ENCODE measurements around the gene EVC. TPM values are rescaled to one million over a fixed set of nuclear protein-coding genes. Genes with fewer than 3 reads are reported as not detected.

Gene EVC
- polyA plus RNA-seq, 2 donors, result 2.0 to 4.0 TPM

- Histone ChIP-seq H3K27ac (ENCODE audit: low read depth in 2 of 2, low read length in 1 of 2) (no peak overlapping the region), H3K27me3 (ENCODE audit: control insufficient read depth in 1 of 2, insufficient read depth in 2 of 2, low read length in 2 of 2) (no peaks in the 10 kb centered on the region), H3K36me3 (ENCODE audit: control insufficient read depth in 2 of 2, insufficient read depth in 2 of 2, low read length in 1 of 2) (no peaks in the 10 kb centered on the region), H3K4me3 (ENCODE audit: low read depth in 1 of 2, low read length in 2 of 2) (no peak overlapping the region), H3K9me3 (ENCODE audit: control insufficient read depth in 2 of 2, insufficient read depth in 1 of 2, low read depth in 1 of 2, low read length in 1 of 2) (no peaks in the 10 kb centered on the region), H3K4me1 (ENCODE audit: control insufficient read depth in 2 of 2, insufficient read depth in 2 of 2, low read length in 1 of 2) (no peaks in the 10 kb centered on the region)
- 94 to 95% methylated on average over 8 of the region's 8 CpGs for WGBS, 2 donors
Observed at GRCh38 chr4:5787311-5787710, 76.3 kb downstream of the EVC start.

- Histone ChIP-seq H3K27ac (ENCODE audit: low read depth in 2 of 2, low read length in 1 of 2) (no peak overlapping the region), H3K36me3 (ENCODE audit: control insufficient read depth in 2 of 2, insufficient read depth in 2 of 2, low read length in 1 of 2) (no peaks in the 10 kb centered on the region), H3K9me3 (ENCODE audit: control insufficient read depth in 2 of 2, insufficient read depth in 1 of 2, low read depth in 1 of 2, low read length in 1 of 2) (no peaks in the 10 kb centered on the region), H3K27me3 (ENCODE audit: control insufficient read depth in 1 of 2, insufficient read depth in 2 of 2, low read length in 2 of 2) (no peaks in the 10 kb centered on the region), H3K4me3 (ENCODE audit: low read depth in 1 of 2, low read length in 2 of 2) (no peak overlapping the region), H3K4me1 (ENCODE audit: control insufficient read depth in 2 of 2, insufficient read depth in 2 of 2, low read length in 1 of 2) (no peaks in the 10 kb centered on the region)
- WGBS, 2 donors, result 45 to 49% methylated on average over 2 of the region's 2 CpGs
Observed at GRCh38 chr4:5788144-5788543, 77.1 kb downstream of the EVC start.

- Histone ChIP-seq H3K27me3 (ENCODE audit: control insufficient read depth in 1 of 2, insufficient read depth in 2 of 2, low read length in 2 of 2) (no peaks in the 10 kb centered on the region), H3K9me3 (ENCODE audit: control insufficient read depth in 2 of 2, insufficient read depth in 1 of 2, low read depth in 1 of 2, low read length in 1 of 2) (no peaks in the 10 kb centered on the region), H3K27ac (ENCODE audit: low read depth in 2 of 2, low read length in 1 of 2) (no peak overlapping the region), H3K4me1 (ENCODE audit: control insufficient read depth in 2 of 2, insufficient read depth in 2 of 2, low read length in 1 of 2) (no peaks in the 10 kb centered on the region), H3K36me3 (ENCODE audit: control insufficient read depth in 2 of 2, insufficient read depth in 2 of 2, low read length in 1 of 2) (no peaks in the 10 kb centered on the region), H3K4me3 (ENCODE audit: low read depth in 1 of 2, low read length in 2 of 2) (no peak overlapping the region)
- WGBS, 2 donors, result 80 to 82% methylated on average over 5 of the region's 5 CpGs
Observed at GRCh38 chr4:5789141-5789540, 78.1 kb downstream of the EVC start.

GRCh38 chr4:5790546-5790857, 79.5 kb downstream of the EVC start:
- H3K9me3 ChIP-seq (ENCODE audit: control insufficient read depth in 2 of 2, insufficient read depth in 1 of 2, low read depth in 1 of 2, low read length in 1 of 2), result no peaks in the 10 kb centered on the region
- no peak overlapping the region for H3K4me3 ChIP-seq (ENCODE audit: low read depth in 1 of 2, low read length in 2 of 2)
- H3K27me3 ChIP-seq (ENCODE audit: control insufficient read depth in 1 of 2, insufficient read depth in 2 of 2, low read length in 2 of 2), result no peaks in the 10 kb centered on the region
- H3K36me3 ChIP-seq (ENCODE audit: control insufficient read depth in 2 of 2, insufficient read depth in 2 of 2, low read length in 1 of 2), result no peaks in the 10 kb centered on the region
- H3K27ac ChIP-seq (ENCODE audit: low read depth in 2 of 2, low read length in 1 of 2), result no peak overlapping the region
- WGBS, 2 donors, result 34 to 45% methylated on average over 1 of the region's 1 CpG
- no peaks in the 10 kb centered on the region for H3K4me1 ChIP-seq (ENCODE audit: control insufficient read depth in 2 of 2, insufficient read depth in 2 of 2, low read length in 1 of 2)

GRCh38 chr4:5791654-5792053, 80.7 kb downstream of the EVC start:
- Histone ChIP-seq H3K36me3 (ENCODE audit: control insufficient read depth in 2 of 2, insufficient read depth in 2 of 2, low read length in 1 of 2) (peaks cover 0 to 1% of the 10 kb centered on the region in 2 donors), H3K27me3 (ENCODE audit: control insufficient read depth in 1 of 2, insufficient read depth in 2 of 2, low read length in 2 of 2) (no peaks in the 10 kb centered on the region), H3K9me3 (ENCODE audit: control insufficient read depth in 2 of 2, insufficient read depth in 1 of 2, low read depth in 1 of 2, low read length in 1 of 2) (no peaks in the 10 kb centered on the region), H3K4me1 (ENCODE audit: control insufficient read depth in 2 of 2, insufficient read depth in 2 of 2, low read length in 1 of 2) (no peaks in the 10 kb centered on the region), H3K4me3 (ENCODE audit: low read depth in 1 of 2, low read length in 2 of 2) (no peak overlapping the region), H3K27ac (ENCODE audit: low read depth in 2 of 2, low read length in 1 of 2) (no peak overlapping the region)
- WGBS, 2 donors, result 71 to 78% methylated on average over 3 of the region's 3 CpGs

GRCh38 chr4:5793514-5793913, 82.5 kb downstream of the EVC start:
- Histone ChIP-seq H3K9me3 (ENCODE audit: control insufficient read depth in 2 of 2, insufficient read depth in 1 of 2, low read depth in 1 of 2, low read length in 1 of 2) (no peaks in the 10 kb centered on the region), H3K4me1 (ENCODE audit: control insufficient read depth in 2 of 2, insufficient read depth in 2 of 2, low read length in 1 of 2) (no peaks in the 10 kb centered on the region), H3K27ac (ENCODE audit: low read depth in 2 of 2, low read length in 1 of 2) (no peak overlapping the region), H3K27me3 (ENCODE audit: control insufficient read depth in 1 of 2, insufficient read depth in 2 of 2, low read length in 2 of 2) (no peaks in the 10 kb centered on the region), H3K36me3 (ENCODE audit: control insufficient read depth in 2 of 2, insufficient read depth in 2 of 2, low read length in 1 of 2) (peaks cover 4% of the 10 kb centered on the region in 2 donors), H3K4me3 (ENCODE audit: low read depth in 1 of 2, low read length in 2 of 2) (no peak overlapping the region)
- WGBS, 2 donors, result 93% methylated on average over 13 of the region's 13 CpGs

GRCh38 chr4:5795580-5795979, 84.6 kb downstream of the EVC start:
- no peak overlapping the region for H3K4me3 ChIP-seq (ENCODE audit: low read depth in 1 of 2, low read length in 2 of 2)
- H3K36me3 ChIP-seq (ENCODE audit: control insufficient read depth in 2 of 2, insufficient read depth in 2 of 2, low read length in 1 of 2), result peaks cover 4 to 10% of the 10 kb centered on the region in 2 donors
- H3K4me1 ChIP-seq (ENCODE audit: control insufficient read depth in 2 of 2, insufficient read depth in 2 of 2, low read length in 1 of 2), result no peaks in the 10 kb centered on the region
- no peak overlapping the region for H3K27ac ChIP-seq (ENCODE audit: low read depth in 2 of 2, low read length in 1 of 2)
- WGBS, 2 donors, result 93 to 98% methylated on average over 5 of the region's 5 CpGs
- H3K9me3 ChIP-seq (ENCODE audit: control insufficient read depth in 2 of 2, insufficient read depth in 1 of 2, low read depth in 1 of 2, low read length in 1 of 2), result no peaks in the 10 kb centered on the region
- no peaks in the 10 kb centered on the region for H3K27me3 ChIP-seq (ENCODE audit: control insufficient read depth in 1 of 2, insufficient read depth in 2 of 2, low read length in 2 of 2)

- Histone ChIP-seq H3K4me1 (ENCODE audit: control insufficient read depth in 2 of 2, insufficient read depth in 2 of 2, low read length in 1 of 2) (no peaks in the 10 kb centered on the region), H3K27me3 (ENCODE audit: control insufficient read depth in 1 of 2, insufficient read depth in 2 of 2, low read length in 2 of 2) (no peaks in the 10 kb centered on the region), H3K36me3 (ENCODE audit: control insufficient read depth in 2 of 2, insufficient read depth in 2 of 2, low read length in 1 of 2) (peaks cover 4 to 10% of the 10 kb centered on the region in 2 donors), H3K27ac (ENCODE audit: low read depth in 2 of 2, low read length in 1 of 2) (no peak overlapping the region), H3K4me3 (ENCODE audit: low read depth in 1 of 2, low read length in 2 of 2) (no peak overlapping the region), H3K9me3 (ENCODE audit: control insufficient read depth in 2 of 2, insufficient read depth in 1 of 2, low read depth in 1 of 2, low read length in 1 of 2) (no peaks in the 10 kb centered on the region)
- WGBS, 2 donors, result 94 to 97% methylated on average over 18 of the region's 18 CpGs
Observed at GRCh38 chr4:5796976-5797375, 86.0 kb downstream of the EVC start.

- Histone ChIP-seq H3K4me3 (ENCODE audit: low read depth in 1 of 2, low read length in 2 of 2) (no peak overlapping the region), H3K27ac (ENCODE audit: low read depth in 2 of 2, low read length in 1 of 2) (no peak overlapping the region), H3K36me3 (ENCODE audit: control insufficient read depth in 2 of 2, insufficient read depth in 2 of 2, low read length in 1 of 2) (peaks cover 4 to 15% of the 10 kb centered on the region in 2 donors), H3K4me1 (ENCODE audit: control insufficient read depth in 2 of 2, insufficient read depth in 2 of 2, low read length in 1 of 2) (no peaks in the 10 kb centered on the region), H3K9me3 (ENCODE audit: control insufficient read depth in 2 of 2, insufficient read depth in 1 of 2, low read depth in 1 of 2, low read length in 1 of 2) (no peaks in the 10 kb centered on the region), H3K27me3 (ENCODE audit: control insufficient read depth in 1 of 2, insufficient read depth in 2 of 2, low read length in 2 of 2) (no peaks in the 10 kb centered on the region)
- WGBS, 2 donors, result 90 to 95% methylated on average over 6 of the region's 6 CpGs
Observed at GRCh38 chr4:5797866-5798265, 86.9 kb downstream of the EVC start.

GRCh38 chr4:5798462-5798861, 87.5 kb downstream of the EVC start:
- H3K36me3 ChIP-seq (ENCODE audit: control insufficient read depth in 2 of 2, insufficient read depth in 2 of 2, low read length in 1 of 2), result peaks cover 8 to 15% of the 10 kb centered on the region in 2 donors
- H3K4me1 ChIP-seq (ENCODE audit: control insufficient read depth in 2 of 2, insufficient read depth in 2 of 2, low read length in 1 of 2), result no peaks in the 10 kb centered on the region
- WGBS, 2 donors, result 77 to 79% methylated on average over 11 of the region's 11 CpGs

More at GRCh38 chr4:5798462-5798861, 87.5 kb downstream of the EVC start:
- no peak overlapping the region for H3K27ac ChIP-seq (ENCODE audit: low read depth in 2 of 2, low read length in 1 of 2)
- H3K4me3 ChIP-seq (ENCODE audit: low read depth in 1 of 2, low read length in 2 of 2), result no peak overlapping the region
- H3K9me3 ChIP-seq (ENCODE audit: control insufficient read depth in 2 of 2, insufficient read depth in 1 of 2, low read depth in 1 of 2, low read length in 1 of 2), result no peaks in the 10 kb centered on the region
- H3K27me3 ChIP-seq (ENCODE audit: control insufficient read depth in 1 of 2, insufficient read depth in 2 of 2, low read length in 2 of 2), result no peaks in the 10 kb centered on the region

All from esophagus (tissue), 2 donors.